Hematopoietic multipotent progenitor cell (in vitro differentiated cells): ENCODE data around the gene BCL2L11. TPM values are rescaled to one million over a fixed set of nuclear protein-coding genes. Genes with fewer than 3 reads are reported as not detected.

Source experiments
- DNase-seq, 3 donors: peaks; one replicate each; pipeline ENCODE4 v3.0.0-alpha.2; 2011 to 2015; ENCODE audit warnings: low read depth in 2 of 3, low spot score in 2 of 3
- total RNA-seq: library from RNA; depleted of rRNA; stranded (reverse); fragments of >200 nt; gene quantifications from one replicate; pipeline ENCODE4 v1.2.3, GENCODE V29; 2012

BCL2L11 gene
- total RNA-seq, 1 donor = 2.7 TPM

- DNase-seq = no peak
Observed at GRCh38 chr2:111188681-111189080, 68.0 kb downstream of the BCL2L11 start.

- DNase-seq = no peak
Observed at GRCh38 chr2:111189106-111189505, 68.4 kb downstream of the BCL2L11 start.

- DNase-seq = no peak
Observed at GRCh38 chr2:111190816-111191540, 70.3 kb downstream of the BCL2L11 start.

GRCh38 chr2:111191877-111192276, 71.2 kb downstream of the BCL2L11 start:
- DNase-seq = no peak

GRCh38 chr2:111192776-111193368, 72.2 kb downstream of the BCL2L11 start:
- no peak for DNase-seq

- no peak for DNase-seq
Observed at GRCh38 chr2:111194835-111195621, 74.3 kb downstream of the BCL2L11 start.

- no peak for DNase-seq
Observed at GRCh38 chr2:111196435-111196834, 75.7 kb downstream of the BCL2L11 start.

GRCh38 chr2:111198701-111199100, 78.0 kb downstream of the BCL2L11 start:
- DNase-seq = no peak

- DNase-seq = no peak
Observed at GRCh38 chr2:111199840-111200239, 79.1 kb downstream of the BCL2L11 start.

- DNase-seq = no peak
Observed at GRCh38 chr2:111200333-111200881, 79.7 kb downstream of the BCL2L11 start.

GRCh38 chr2:111201214-111201613, 80.5 kb downstream of the BCL2L11 start:
- no peak for DNase-seq

- no peak for DNase-seq
Observed at GRCh38 chr2:111202266-111203040, 81.7 kb downstream of the BCL2L11 start.

- no peak for DNase-seq
Observed at GRCh38 chr2:111204706-111205105, 84.0 kb downstream of the BCL2L11 start.

GRCh38 chr2:111205774-111206173, 85.1 kb downstream of the BCL2L11 start:
- no peak for DNase-seq

GRCh38 chr2:111207851-111208250, 87.1 kb downstream of the BCL2L11 start:
- no peak for DNase-seq

- no peak for DNase-seq
Observed at GRCh38 chr2:111208639-111209038, 87.9 kb downstream of the BCL2L11 start.

GRCh38 chr2:111209045-111209514, 88.4 kb downstream of the BCL2L11 start:
- peak in 2 of 3 donors; percentile 45 to 60 for DNase-seq

- no peak for DNase-seq
Observed at GRCh38 chr2:111210036-111210435, 89.3 kb downstream of the BCL2L11 start.

GRCh38 chr2:111213877-111214276, 93.2 kb downstream of the BCL2L11 start:
- no peak for DNase-seq
